Osteocyte (in vitro differentiated cells): ENCODE results near the gene SLC22A14. TPM values are rescaled to one million over a fixed set of nuclear protein-coding genes. Genes with fewer than 3 reads are reported as not detected.

Source experiments
- DNase-seq: peaks from one replicate; pipeline ENCODE4 v3.0.0; 2021; ENCODE audit warnings: mixed read lengths; ENCODE audit not compliant: unreplicated experiment; ENCODE audit errors: extremely low spot score
- H3K27ac Mint-ChIP-seq: one replicate; pipeline ENCODE4 v1.8.0; 2021; ENCODE audit warnings: mild to moderate bottlenecking, mixed read lengths; ENCODE audit not compliant: unreplicated experiment
- H3K27me3 Mint-ChIP-seq: one replicate; pipeline ENCODE4 v1.8.0; 2021; ENCODE audit warnings: mixed read lengths; ENCODE audit not compliant: unreplicated experiment
- H3K36me3 Mint-ChIP-seq: one replicate; pipeline ENCODE4 v1.8.0; 2021; ENCODE audit warnings: mixed read lengths; ENCODE audit not compliant: unreplicated experiment
- H3K4me1 Mint-ChIP-seq: one replicate; pipeline ENCODE4 v1.8.0; 2021; ENCODE audit warnings: mixed read lengths; ENCODE audit not compliant: unreplicated experiment
- H3K4me3 Mint-ChIP-seq: one replicate; pipeline ENCODE4 v1.8.0; 2021; ENCODE audit warnings: mild to moderate bottlenecking, moderate library complexity, mixed read lengths; ENCODE audit not compliant: unreplicated experiment
- H3K9me3 Mint-ChIP-seq: one replicate; pipeline ENCODE4 v1.8.0; 2021; ENCODE audit warnings: mixed read lengths; ENCODE audit not compliant: unreplicated experiment
- CTCF ChIP-seq: fragments of 200-600 bp; sonication (generic); IDR thresholded peaks from 2 replicates; pipeline ENCODE4 v1.5.0; 2021; ENCODE audit warnings: antibody characterized with exemption, mild to moderate bottlenecking, moderate library complexity
- total RNA-seq: library from RNA; stranded (reverse); gene quantifications from 2 replicates; pipeline ENCODE4 v1.2.1, GENCODE V29; 2021

SLC22A14 gene
- total RNA-seq, 1 donor from 2014 or later = 0.30 TPM

GRCh38 chr3:38366082-38366481 lies 84.0 kb downstream of the SLC22A14 start:
- Mint-ChIP-seq H3K9me3 (peaks cover 4% of the 10 kb centered on the region), H3K27me3 (no peaks in the 10 kb centered on the region), H3K36me3 (peaks cover 24% of the 10 kb centered on the region), H3K4me1 (no peaks in the 10 kb centered on the region), H3K27ac (no peak overlapping the region), H3K4me3 (no peak overlapping the region)
- TF ChIP-seq CTCF = no peak
- no peak for DNase-seq

- DNase-seq = no peak
- Mint-ChIP-seq H3K27ac (no peak overlapping the region), H3K4me3 (no peak overlapping the region), H3K9me3 (peaks cover 4% of the 10 kb centered on the region), H3K4me1 (no peaks in the 10 kb centered on the region), H3K36me3 (peaks cover 24% of the 10 kb centered on the region), H3K27me3 (no peaks in the 10 kb centered on the region)
- no peak for TF ChIP-seq CTCF
Observed at GRCh38 chr3:38367779-38368178, 85.7 kb downstream of the SLC22A14 start.

Other genes starting within 250 kb of the SLC22A14 start
- 0.24 and 0.62 TPM in 2 replicates for gene DLEC1, start 243.1 kb upstream of the SLC22A14 start, total RNA-seq
- 60.3 and 62.0 TPM in 2 replicates for gene ACAA1, start 145.2 kb upstream of the SLC22A14 start, total RNA-seq
- 13.3 TPM in 2 replicates for gene MYD88, start 143.6 kb upstream of the SLC22A14 start, total RNA-seq
- gene OXSR1, start 116.8 kb upstream of the SLC22A14 start, total RNA-seq = 55.7 and 57.8 TPM in 2 replicates
- gene SLC22A13, start 16.5 kb upstream of the SLC22A14 start, total RNA-seq = 0.99 and 1.2 TPM in 2 replicates
- 6.3 and 8.5 TPM in 2 replicates for gene XYLB, start 64.5 kb downstream of the SLC22A14 start, total RNA-seq
- gene ACVR2B, start 171.6 kb downstream of the SLC22A14 start, total RNA-seq = 9.4 and 10.3 TPM in 2 replicates
- gene EXOG, start 214.0 kb downstream of the SLC22A14 start, total RNA-seq = 17.9 and 18.4 TPM in 2 replicates